ENCODE data around the gene POU2F1. TPM values are rescaled to one million over a fixed set of nuclear protein-coding genes. Genes with fewer than 3 reads are reported as not detected.
A peak's percentile ranks its signal among the peaks of the same experiment; 100 is the strongest.

The POU2F1 gene
- total and polyA plus RNA-seq, 7 donors = 2.3 to 35.5 (median 15.0) TPM

GRCh38 chr1:167216809-167217208, 3.9 kb upstream of the POU2F1 start:
- H3K27me3 ChIP-seq = no peaks in the 10 kb centered on the region
- intact Hi-C loops (cut with DNase I) = no loop called here
- H3K4me1 ChIP-seq = peaks cover 0 to 11% (median 5%) of the 10 kb centered on the region in 4 donors
- no peak overlapping the region for H3K27ac ChIP-seq
- DNase-seq = no peak
- no peaks in the 10 kb centered on the region for H3K36me3 ChIP-seq
- H3K9me3 ChIP-seq = no peaks in the 10 kb centered on the region
- H3K4me3 ChIP-seq = no peak overlapping the region
- TF ChIP-seq POLR2A (IDR thresholded peaks at IDR 0.05) (no peak), EP300 (IDR thresholded peaks at IDR 0.05) (no peak), POLR2AphosphoS5 (IDR thresholded peaks at IDR 0.05) (no peak), CTCF (IDR thresholded peaks at IDR 0.05) (no peak)

DNA sequence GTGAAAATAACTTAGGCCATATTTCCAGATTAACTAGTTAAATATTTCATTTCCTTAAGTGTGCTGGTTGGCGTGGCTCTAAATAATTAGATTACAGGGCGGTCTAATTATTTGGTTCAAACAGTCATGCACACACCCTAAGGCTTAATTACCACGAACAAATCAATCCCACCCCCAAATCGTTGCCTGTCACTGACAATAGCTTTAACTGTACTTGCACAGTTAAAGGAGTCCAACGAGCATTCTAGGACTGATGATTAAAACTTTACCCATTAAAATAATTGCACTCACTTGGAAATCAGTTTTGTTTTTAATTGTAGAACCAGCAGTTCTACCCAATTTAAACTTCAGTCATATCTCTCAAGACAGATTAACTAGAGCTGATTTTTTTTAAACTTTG, 1.5 kb upstream of the POU2F1 start:
- Histone ChIP-seq H3K4me3 (peak overlapping the region in 3 of 4 donors; percentile 91 to 96 (median 94)), H3K9me3 (no peaks in the 10 kb centered on the region), H3K27me3 (no peaks in the 10 kb centered on the region), H3K27ac (peak overlapping the region in 1 of 4 donors; percentile 87), H3K4me1 (peaks cover 0 to 33% (median 23%) of the 10 kb centered on the region in 4 donors), H3K36me3 (no peaks in the 10 kb centered on the region)
- 18 to 49% methylated on average over 5 of the region's 5 CpGs for WGBS, 2 donors
- intact Hi-C loops (cut with DNase I) = no loop called here
- no peak for DNase-seq
- no peak for TF ChIP-seq CTCF (IDR thresholded peaks at IDR 0.05)
- TF ChIP-seq EP300 (IDR thresholded peaks at IDR 0.05) = no peak
- no peak for TF ChIP-seq POLR2A (IDR thresholded peaks at IDR 0.05)
- TF ChIP-seq POLR2AphosphoS5 (IDR thresholded peaks at IDR 0.05) = no peak

DNA sequence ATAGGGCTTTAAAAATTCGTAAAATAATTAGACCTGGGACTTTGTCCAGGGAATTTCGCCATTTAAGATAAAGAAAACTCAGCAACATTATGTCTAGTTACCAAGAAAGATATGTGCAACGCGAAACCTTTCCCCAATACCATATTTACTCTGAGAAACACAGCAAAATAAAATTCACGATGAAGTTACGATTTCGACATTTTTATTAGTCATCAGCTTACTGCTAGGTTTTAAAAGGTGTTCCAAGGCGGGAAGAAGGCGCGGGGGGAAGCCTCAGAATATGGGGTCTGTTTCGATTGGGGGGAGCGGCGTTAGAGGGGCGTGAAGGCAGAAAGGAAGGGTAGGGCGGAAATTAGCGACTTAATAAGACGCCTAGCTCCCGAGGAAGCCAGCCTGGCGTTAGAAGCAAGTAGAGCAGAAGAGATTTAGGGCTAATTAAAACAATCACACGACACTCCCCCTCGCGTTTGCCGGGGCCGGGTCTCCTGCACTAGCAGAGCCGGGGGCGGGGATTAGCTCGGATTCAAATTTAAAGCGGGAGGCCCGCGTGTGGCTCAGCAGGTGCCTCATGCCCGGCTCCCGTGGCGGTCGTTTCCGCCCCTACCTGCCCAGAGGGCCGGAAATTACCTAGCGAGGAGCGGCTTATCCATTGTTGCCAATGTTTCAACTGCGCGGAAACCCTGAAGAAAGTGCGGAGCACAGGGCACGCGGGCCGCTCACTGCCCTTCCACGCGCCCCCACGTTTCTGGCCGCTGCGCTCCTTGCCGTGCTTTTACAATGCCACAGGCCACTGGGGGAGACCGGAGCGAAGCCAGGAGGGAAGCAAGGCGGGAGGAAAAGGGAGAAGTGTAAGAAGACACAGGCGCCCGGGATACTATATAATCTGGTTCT, 795 bp upstream of the POU2F1 start:
- H3K9me3 ChIP-seq = no peaks in the 10 kb centered on the region
- H3K27ac ChIP-seq = peak overlapping the region; percentile 76 to 98 (median 90)
- peak; percentile 84 for DNase-seq
- intact Hi-C loops (cut with DNase I) = loop anchor here (1.0 to 10.0 kb wide), 7 partner anchors 154 to 717 kb away; partner anchors contain the start of genes CREG1, DCAF6, MPC2 and TADA1
- no peaks in the 10 kb centered on the region for H3K27me3 ChIP-seq
- peaks cover 0 to 36% (median 28%) of the 10 kb centered on the region in 4 donors for H3K4me1 ChIP-seq
- 1% methylated on average over 55 of the region's 55 CpGs for WGBS, 2 donors
- H3K4me3 ChIP-seq = peak overlapping the region; percentile 77 to 96 (median 92)
- TF ChIP-seq POLR2AphosphoS5 (IDR thresholded peaks at IDR 0.05) = peak in 2 of 4 donors; percentile 6 to 28
- TF ChIP-seq CTCF (IDR thresholded peaks at IDR 0.05) = no peak
- TF ChIP-seq POLR2A (IDR thresholded peaks at IDR 0.05) = peak in 1 of 2 donors; percentile 9
- no peaks in the 10 kb centered on the region for H3K36me3 ChIP-seq

DNA sequence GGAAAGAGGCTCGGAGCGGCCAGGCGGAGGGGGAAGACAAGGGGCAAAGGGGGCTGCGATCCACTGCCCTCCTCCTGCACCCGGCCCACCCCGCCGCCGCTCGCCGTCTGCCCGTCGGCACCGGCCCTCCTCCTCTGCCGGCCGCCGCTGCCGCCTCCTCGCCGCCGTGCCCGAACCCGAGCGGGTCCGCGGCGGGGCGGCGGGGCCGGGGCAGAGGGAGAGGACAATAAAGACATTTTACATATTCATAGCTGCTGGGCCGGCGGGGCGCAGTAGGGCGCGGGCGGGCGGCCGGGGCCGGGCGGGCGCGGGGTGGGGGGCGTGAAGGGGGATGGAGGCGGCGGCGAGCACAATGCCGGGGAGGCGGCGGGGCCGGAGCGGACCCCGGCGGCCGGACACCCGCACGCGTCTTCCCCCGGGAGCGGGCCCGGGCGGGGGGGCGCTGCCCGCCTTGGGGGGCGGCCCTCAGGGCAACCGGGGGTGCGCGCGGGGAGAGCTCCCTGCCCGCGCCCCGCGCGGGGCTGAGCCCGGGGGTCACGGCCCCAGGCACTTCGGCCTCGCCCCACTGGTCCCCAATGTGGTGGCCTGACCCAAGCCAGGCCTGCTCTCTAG, 546 bp downstream of the POU2F1 start:
- Histone ChIP-seq H3K36me3 (no peaks in the 10 kb centered on the region), H3K27ac (peak overlapping the region; percentile 94 to 99 (median 98)), H3K9me3 (no peaks in the 10 kb centered on the region), H3K27me3 (no peaks in the 10 kb centered on the region), H3K4me3 (peak overlapping the region; percentile 85 to 96 (median 92)), H3K4me1 (peaks cover 0 to 48% (median 34%) of the 10 kb centered on the region in 4 donors)
- intact Hi-C loops (cut with DNase I) = loop anchor here (2.0 to 10.0 kb wide), 5 partner anchors 221 to 716 kb away; partner anchors contain the start of genes CREG1, DCAF6, MPC2 and TADA1
- DNase-seq = no peak
- no peak for TF ChIP-seq EP300 (IDR thresholded peaks at IDR 0.05)
- WGBS, 2 donors = 1% methylated on average over 76 of the region's 76 CpGs

Data from sigmoid colon (tissue), 7 donors.